Neural crest cell (in vitro differentiated cells): ENCODE measurements around the gene GPI. TPM values are rescaled to one million over a fixed set of nuclear protein-coding genes. Genes with fewer than 3 reads are reported as not detected.

Source experiments
- DNase-seq: peaks from one replicate; pipeline ENCODE4 v3.0.0; 2021; ENCODE audit warnings: low read depth, mixed read lengths, low spot score
- H3K27ac Mint-ChIP-seq: one replicate; pipeline ENCODE4 v1.8.0; 2021; ENCODE audit warnings: mild to moderate bottlenecking, mixed read lengths; ENCODE audit not compliant: unreplicated experiment
- H3K27me3 Mint-ChIP-seq: 2 replicates; pipeline ENCODE4 v1.8.0; 2021; ENCODE audit warnings: low read depth, mild to moderate bottlenecking, mixed read lengths
- H3K36me3 Mint-ChIP-seq: 2 replicates; pipeline ENCODE4 v1.8.0; 2021; ENCODE audit warnings: low read depth, mild to moderate bottlenecking, mixed read lengths
- H3K4me1 Mint-ChIP-seq: 2 replicates; pipeline ENCODE4 v1.8.0; 2021; ENCODE audit warnings: mixed read lengths
- H3K4me3 Mint-ChIP-seq: one replicate; pipeline ENCODE4 v1.8.0; 2021; ENCODE audit warnings: mild to moderate bottlenecking, mixed read lengths
- H3K9me3 Mint-ChIP-seq: 2 replicates; pipeline ENCODE4 v1.8.0; 2021; ENCODE audit warnings: mixed read lengths
- CTCF ChIP-seq: fragments of 200-600 bp; sonication (generic); conservative IDR thresholded peaks from 2 replicates; pipeline ENCODE4 v1.5.0; 2021; ENCODE audit warnings: antibody characterized with exemption, mild to moderate bottlenecking
- total RNA-seq: library from RNA; stranded (reverse); gene quantifications from 2 replicates; pipeline ENCODE4 v1.2.1, GENCODE V29; 2021

The GPI gene
- total RNA-seq, 1 donor from 2014 or later, result 227 TPM

GRCh38 chr19:34359140-34359953 lies 5.6 kb upstream of the GPI start:
- H3K4me3 Mint-ChIP-seq, result peak overlapping the region; percentile 88
- H3K36me3 Mint-ChIP-seq, result no peaks in the 10 kb centered on the region
- H3K9me3 Mint-ChIP-seq, result no peaks in the 10 kb centered on the region
- peaks cover 4% of the 10 kb centered on the region for H3K27me3 Mint-ChIP-seq
- peaks cover 33% of the 10 kb centered on the region for H3K4me1 Mint-ChIP-seq
- peak; percentile 86 for DNase-seq
- H3K27ac Mint-ChIP-seq, result peak overlapping the region; percentile 94
- TF ChIP-seq CTCF, result peak; percentile 64

- Mint-ChIP-seq H3K36me3 (no peaks in the 10 kb centered on the region), H3K27me3 (peaks cover 7% of the 10 kb centered on the region), H3K9me3 (no peaks in the 10 kb centered on the region), H3K4me1 (peaks cover 38% of the 10 kb centered on the region), H3K27ac (peak overlapping the region; percentile 94), H3K4me3 (peak overlapping the region; percentile 88)
- no peak for DNase-seq
- no peak for TF ChIP-seq CTCF
Measured at GRCh38 chr19:34359954-34360315, 5.1 kb upstream of the GPI start.

GRCh38 chr19:34360354-34360909 lies 4.6 kb upstream of the GPI start:
- DNase-seq, result no peak
- H3K9me3 Mint-ChIP-seq, result no peaks in the 10 kb centered on the region
- peak overlapping the region; percentile 88 for H3K4me3 Mint-ChIP-seq
- H3K36me3 Mint-ChIP-seq, result no peaks in the 10 kb centered on the region
- TF ChIP-seq CTCF, result no peak
- peaks cover 7% of the 10 kb centered on the region for H3K27me3 Mint-ChIP-seq
- peak overlapping the region; percentile 94 for H3K27ac Mint-ChIP-seq
- H3K4me1 Mint-ChIP-seq, result peaks cover 38% of the 10 kb centered on the region

- no peak overlapping the region for H3K27ac Mint-ChIP-seq
- H3K9me3 Mint-ChIP-seq, result no peaks in the 10 kb centered on the region
- peaks cover 45% of the 10 kb centered on the region for H3K4me1 Mint-ChIP-seq
- DNase-seq, result no peak
- peaks cover 2% of the 10 kb centered on the region for H3K36me3 Mint-ChIP-seq
- H3K27me3 Mint-ChIP-seq, result peaks cover 7% of the 10 kb centered on the region
- TF ChIP-seq CTCF, result no peak
- H3K4me3 Mint-ChIP-seq, result peak overlapping the region; percentile 79
Measured at GRCh38 chr19:34362679-34363069, 2.3 kb upstream of the GPI start.

- Mint-ChIP-seq H3K27me3 (peaks cover 7% of the 10 kb centered on the region), H3K4me3 (peak overlapping the region; percentile 79), H3K9me3 (no peaks in the 10 kb centered on the region), H3K36me3 (peaks cover 2% of the 10 kb centered on the region), H3K27ac (no peak overlapping the region), H3K4me1 (peaks cover 45% of the 10 kb centered on the region)
- no peak for DNase-seq
- TF ChIP-seq CTCF, result no peak
Measured at GRCh38 chr19:34363094-34363493, 1.9 kb upstream of the GPI start.
